ENCODE data around the gene C17orf75. TPM values are rescaled to one million over a fixed set of nuclear protein-coding genes. Genes with fewer than 3 reads are reported as not detected.

Gene C17orf75, protein sequence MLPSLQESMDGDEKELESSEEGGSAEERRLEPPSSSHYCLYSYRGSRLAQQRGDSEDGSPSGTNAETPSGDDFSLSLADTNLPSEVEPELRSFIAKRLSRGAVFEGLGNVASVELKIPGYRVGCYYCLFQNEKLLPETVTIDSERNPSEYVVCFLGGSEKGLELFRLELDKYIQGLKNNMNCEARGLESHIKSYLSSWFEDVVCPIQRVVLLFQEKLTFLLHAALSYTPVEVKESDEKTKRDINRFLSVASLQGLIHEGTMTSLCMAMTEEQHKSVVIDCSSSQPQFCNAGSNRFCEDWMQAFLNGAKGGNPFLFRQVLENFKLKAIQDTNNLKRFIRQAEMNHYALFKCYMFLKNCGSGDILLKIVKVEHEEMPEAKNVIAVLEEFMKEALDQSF
- total RNA-seq = 15.7 and 25.8 TPM in 2 replicates

DNA sequence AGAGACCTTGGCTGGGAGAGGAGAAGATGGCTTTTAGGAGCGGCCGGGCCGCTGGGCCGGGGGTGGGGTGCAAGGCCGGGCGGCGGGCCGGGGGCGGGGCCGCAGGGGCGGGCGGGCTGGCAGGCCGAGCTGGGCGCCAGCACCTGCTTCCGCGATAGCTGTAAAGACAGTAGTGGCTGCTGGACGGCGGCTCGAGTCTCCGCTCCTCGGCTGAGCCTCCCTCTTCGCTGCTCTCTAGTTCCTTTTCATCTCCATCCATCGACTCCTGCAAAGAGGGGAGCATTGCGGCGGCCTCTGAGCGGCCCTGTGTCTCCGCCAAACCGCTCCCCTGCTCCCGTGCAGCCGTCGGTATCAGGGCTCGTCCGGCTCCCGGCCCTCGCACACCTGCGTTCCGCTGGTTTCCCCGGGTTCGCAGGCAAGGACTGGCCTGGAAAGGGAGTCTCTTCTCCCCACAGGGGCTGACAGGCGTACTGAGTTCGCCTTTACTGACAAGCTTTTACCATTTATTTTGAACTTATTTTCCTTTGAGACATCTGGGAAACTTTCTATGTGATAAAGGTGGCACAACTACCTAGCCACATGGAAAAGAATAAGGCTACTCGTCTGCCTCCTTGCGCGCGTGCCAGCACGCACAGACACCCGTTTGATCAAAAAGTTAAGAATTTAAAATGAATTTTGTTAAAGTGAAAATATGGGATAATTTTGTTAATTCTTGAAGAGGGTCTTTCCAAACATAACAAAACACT lies at the start of gene C17orf75:
Gene C17orf75, minus strand, starts transcription at position 317 of the 746 bp plus-strand sequence. Its CDS starts 34 bp downstream, at position 283.

DNA sequence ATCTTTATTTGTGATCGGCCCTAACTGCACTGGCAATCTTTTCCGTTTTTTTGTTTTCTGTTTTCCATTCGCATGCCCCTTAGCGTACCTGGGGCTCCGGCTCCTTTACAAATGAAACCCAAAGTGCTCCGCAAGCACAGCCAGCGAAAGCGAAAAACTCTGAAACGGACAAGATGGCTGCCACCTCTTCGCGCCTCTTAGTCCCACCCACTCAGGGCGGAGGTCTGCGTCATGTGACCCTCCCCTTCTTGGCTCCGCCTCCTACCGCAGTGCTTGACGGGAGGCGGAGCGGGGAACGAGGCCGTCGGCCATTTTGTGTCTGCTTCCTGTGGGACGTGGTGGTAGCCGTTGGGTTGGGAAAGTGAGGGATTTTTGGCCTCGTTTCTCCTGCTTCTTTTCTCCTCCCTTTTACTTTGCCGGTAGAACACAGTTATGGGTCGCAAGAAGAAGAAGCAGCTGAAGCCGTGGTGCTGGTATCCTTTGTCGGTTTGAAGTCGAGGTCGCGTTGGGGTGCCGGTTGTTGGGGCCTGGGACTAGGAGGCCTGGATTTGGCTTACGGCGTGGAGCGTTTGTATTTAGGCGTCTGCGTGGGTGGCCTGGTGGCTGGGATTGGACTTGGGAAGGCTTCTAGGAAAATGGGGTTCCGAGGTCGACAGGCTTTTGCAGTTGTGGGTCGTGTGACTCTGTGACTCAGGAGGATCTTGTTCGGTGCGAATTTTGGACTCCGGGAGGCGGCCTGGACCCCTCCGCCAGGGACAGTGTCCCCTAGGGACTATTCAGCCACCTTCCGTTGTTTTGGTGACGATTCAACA lies 8.1 kb upstream of the C17orf75 start, which contains the start of gene ZNF207:
Gene ZNF207, plus strand, starts transcription at position 304 of the 812 bp plus-strand sequence. Its CDS starts 129 bp downstream, at position 433.

Other genes starting within 250 kb of the C17orf75 start
- gene RHOT1, start 199.7 kb downstream of the C17orf75 start, total RNA-seq = 42.0 and 44.6 TPM in 2 replicates
- gene RHBDL3, start 76.3 kb downstream of the C17orf75 start, total RNA-seq = not detected in 2 replicates
- gene ZNF207, start 8.0 kb upstream of the C17orf75 start, total RNA-seq = 44.8 and 114 TPM in 2 replicates
- gene PSMD11, start 102.3 kb upstream of the C17orf75 start, total RNA-seq = 107 and 109 TPM in 2 replicates
- gene CDK5R1, start 144.8 kb upstream of the C17orf75 start, total RNA-seq = 7.2 and 9.3 TPM in 2 replicates